Measurements from ENCODE around the gene ARHGAP22. TPM values are rescaled to one million over a fixed set of nuclear protein-coding genes. Genes with fewer than 3 reads are reported as not detected.

ARHGAP22 gene
- polyA plus RNA-seq, 1 of the 3 experiments (the other 2 are of a cell fraction) = 12.4 TPM

GRCh38 chr10:48582970-48583369 lies 21.9 kb downstream of the ARHGAP22 start (continued):
- TF ChIP-seq USF1 (IDR thresholded peaks at IDR 0.05; ENCODE audit: borderline replicate concordance, low read depth) = no peak
- TF ChIP-seq, protein P1, sequence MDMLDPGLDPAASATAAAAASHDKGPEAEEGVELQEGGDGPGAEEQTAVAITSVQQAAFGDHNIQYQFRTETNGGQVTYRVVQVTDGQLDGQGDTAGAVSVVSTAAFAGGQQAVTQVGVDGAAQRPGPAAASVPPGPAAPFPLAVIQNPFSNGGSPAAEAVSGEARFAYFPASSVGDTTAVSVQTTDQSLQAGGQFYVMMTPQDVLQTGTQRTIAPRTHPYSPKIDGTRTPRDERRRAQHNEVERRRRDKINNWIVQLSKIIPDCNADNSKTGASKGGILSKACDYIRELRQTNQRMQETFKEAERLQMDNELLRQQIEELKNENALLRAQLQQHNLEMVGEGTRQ (IDR thresholded peaks at IDR 0.05; ENCODE audit: borderline replicate concordance, low read depth, low read length) = no peak
- no peak for TF ChIP-seq PBX3 (IDR thresholded peaks at IDR 0.05)
- TF ChIP-seq MXI1 (IDR thresholded peaks at IDR 0.05; ENCODE audit: low read depth, low read length) = no peak
- TF ChIP-seq TAF1 (IDR thresholded peaks at IDR 0.05; ENCODE audit: borderline replicate concordance, low read depth, low read length) = no peak

- Histone ChIP-seq H3K27me3 (ENCODE audit: insufficient read depth) (no peaks in the 10 kb centered on the region), H3K9ac (no peak overlapping the region), H3K79me2 (ENCODE audit: insufficient read depth) (peaks cover 34% of the 10 kb centered on the region), H3K27ac (ENCODE audit: low read depth in 2 of 2, low read length in 1 of 2) (peak overlapping the region; percentile 38 to 93; a peak in 3 of 4 replicates), H3F3A (replicated peaks; ENCODE audit: insufficient read depth) (no peaks in the 10 kb centered on the region), H3K4me2 (no peak overlapping the region; the same call in 1 of the 2 replicates), H3K9me3 (no peaks in the 10 kb centered on the region), H3K36me3 (replicated peaks in 1 of 2; ENCODE audit: control insufficient read depth in 1 of 2, insufficient read depth in 2 of 2, low read length in 1 of 2) (peaks cover 0 to 54% of the 10 kb centered on the region in 2 experiments), H3K4me3 (ENCODE audit: low read depth in 2 of 2, low read length in 1 of 2) (no peak overlapping the region), H2AFZ (ENCODE audit: low read depth) (no peak overlapping the region), H4K20me1 (ENCODE audit: insufficient read depth) (no peaks in the 10 kb centered on the region; the same call in 1 of the 2 replicates), H3K4me1 (ENCODE audit: control insufficient read depth in 1 of 2, insufficient read depth in 2 of 2, low read depth in 1 of 2, low read length in 1 of 2) (peaks cover 16 to 20% of the 10 kb centered on the region in 2 experiments; a peak in 3 of 4 replicates), H3K9me2 (no peaks in the 10 kb centered on the region)
- ChIA-PET CTCF (interaction anchor here (1.0 to 3.7 kb wide), 7 partner anchors 8 to 78 kb away, joined by 3 to 31 read pairs (median 6); no protein-coding TSS in a partner anchor), POLR2A (interaction anchor here (1.0 kb wide), 1 partner anchor 8 kb away, joined by 3 read pairs; no protein-coding TSS in a partner anchor)
- no peak for TF ChIP-seq MEF2A (IDR thresholded peaks at IDR 0.05; ENCODE audit: borderline replicate concordance, low read depth)
- no peak for TF ChIP-seq RFX5 (IDR thresholded peaks at IDR 0.05; ENCODE audit: low read length)
- TF ChIP-seq MXI1 (IDR thresholded peaks at IDR 0.05; ENCODE audit: low read depth, low read length) = no peak
- no peak for TF ChIP-seq CTCF (IDR thresholded peaks at IDR 0.05)
- TF ChIP-seq FOSL2 (IDR thresholded peaks at IDR 0.05; ENCODE audit: borderline replicate concordance, low read depth) = no peak
- TF ChIP-seq TAF1 (IDR thresholded peaks at IDR 0.05; ENCODE audit: borderline replicate concordance, low read depth, low read length) = no peak
- TF ChIP-seq NRF1 (IDR thresholded peaks at IDR 0.05; ENCODE audit: low read depth, low read length) = no peak
- no peak for TF ChIP-seq FOXJ3 (CRISPR knock-in tag; IDR thresholded peaks at IDR 0.05)
- 77% methylated on average over 4 of the region's 5 CpGs for WGBS (ENCODE audit: low lambda C conversion rate)
- no peak for DNase-seq
Observed at GRCh38 chr10:48580236-48580635, 24.6 kb downstream of the ARHGAP22 start.
